Measurements from ENCODE around the gene RNF166. TPM values are rescaled to one million over a fixed set of nuclear protein-coding genes. Genes with fewer than 3 reads are reported as not detected.

RNF166 gene
- total RNA-seq, 1 experiment from 2014 or later: 19.8 TPM

DNA sequence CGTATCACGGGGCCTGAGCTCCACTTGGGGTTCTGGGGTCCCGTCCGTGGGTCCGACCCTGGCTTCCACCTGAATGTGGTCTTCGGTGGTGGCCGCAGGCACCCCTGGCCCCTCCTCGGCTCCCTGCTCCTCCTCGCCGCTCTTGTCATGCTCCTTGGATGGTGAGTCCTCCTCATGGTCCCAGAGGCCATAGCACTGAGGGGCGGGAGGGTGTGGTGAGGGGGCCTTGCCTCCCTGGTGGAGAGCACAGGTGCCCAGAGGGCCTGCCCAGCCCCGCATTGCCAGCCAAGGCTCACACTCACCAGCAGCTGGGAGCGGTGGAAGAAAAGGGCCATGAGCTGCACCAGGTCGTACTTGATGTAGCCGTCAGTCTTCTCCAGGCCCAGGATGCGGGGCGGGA lies 15.0 kb upstream of the RNF166 start:
- intact Hi-C loops (cut with micrococcal nuclease; ENCODE audit: unreplicated experiment): no loop called here
- Histone ChIP-seq H3K4me1 (ENCODE audit: control insufficient read depth, insufficient read depth, low read length) (no peaks in the 10 kb centered on the region), H3K4me3 (ENCODE audit: low read depth in 2 of 2, low read length in 2 of 2) (no peak overlapping the region), H3K36me3 (ENCODE audit: control insufficient read depth, insufficient read depth, low read length) (peaks cover 2% of the 10 kb centered on the region), H3K27me3 (ENCODE audit: control insufficient read depth, insufficient read depth, low read length) (no peaks in the 10 kb centered on the region), H3K27ac (ENCODE audit: low read length) (no peak overlapping the region), H3K9me3 (ENCODE audit: control insufficient read depth, insufficient read depth, low read depth, low read length) (no peaks in the 10 kb centered on the region)
- in situ Hi-C loops (cut with HindIII; ENCODE audit: low pct_unique_long_range_greater_than_20kb, low sequenced_read_pairs): no loop called here
- ATAC-seq: no peak
- ChIA-PET POLR2A (no interaction called here), CTCF (no interaction called here)
- TF ChIP-seq SIN3A (IDR thresholded peaks at IDR 0.05; ENCODE audit: borderline replicate concordance, insufficient read depth, low read depth, low read length) (no peak), TCF7L2 (IDR thresholded peaks at IDR 0.05; ENCODE audit: low read depth, low read length) (no peak), POLR2AphosphoS5 (IDR thresholded peaks at IDR 0.05; ENCODE audit: low read depth, low read length) (no peak)
- TF ChIP-seq, protein P1, sequence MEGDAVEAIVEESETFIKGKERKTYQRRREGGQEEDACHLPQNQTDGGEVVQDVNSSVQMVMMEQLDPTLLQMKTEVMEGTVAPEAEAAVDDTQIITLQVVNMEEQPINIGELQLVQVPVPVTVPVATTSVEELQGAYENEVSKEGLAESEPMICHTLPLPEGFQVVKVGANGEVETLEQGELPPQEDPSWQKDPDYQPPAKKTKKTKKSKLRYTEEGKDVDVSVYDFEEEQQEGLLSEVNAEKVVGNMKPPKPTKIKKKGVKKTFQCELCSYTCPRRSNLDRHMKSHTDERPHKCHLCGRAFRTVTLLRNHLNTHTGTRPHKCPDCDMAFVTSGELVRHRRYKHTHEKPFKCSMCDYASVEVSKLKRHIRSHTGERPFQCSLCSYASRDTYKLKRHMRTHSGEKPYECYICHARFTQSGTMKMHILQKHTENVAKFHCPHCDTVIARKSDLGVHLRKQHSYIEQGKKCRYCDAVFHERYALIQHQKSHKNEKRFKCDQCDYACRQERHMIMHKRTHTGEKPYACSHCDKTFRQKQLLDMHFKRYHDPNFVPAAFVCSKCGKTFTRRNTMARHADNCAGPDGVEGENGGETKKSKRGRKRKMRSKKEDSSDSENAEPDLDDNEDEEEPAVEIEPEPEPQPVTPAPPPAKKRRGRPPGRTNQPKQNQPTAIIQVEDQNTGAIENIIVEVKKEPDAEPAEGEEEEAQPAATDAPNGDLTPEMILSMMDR (IDR thresholded peaks at IDR 0.05): no peak
- TF ChIP-seq, protein P2, sequence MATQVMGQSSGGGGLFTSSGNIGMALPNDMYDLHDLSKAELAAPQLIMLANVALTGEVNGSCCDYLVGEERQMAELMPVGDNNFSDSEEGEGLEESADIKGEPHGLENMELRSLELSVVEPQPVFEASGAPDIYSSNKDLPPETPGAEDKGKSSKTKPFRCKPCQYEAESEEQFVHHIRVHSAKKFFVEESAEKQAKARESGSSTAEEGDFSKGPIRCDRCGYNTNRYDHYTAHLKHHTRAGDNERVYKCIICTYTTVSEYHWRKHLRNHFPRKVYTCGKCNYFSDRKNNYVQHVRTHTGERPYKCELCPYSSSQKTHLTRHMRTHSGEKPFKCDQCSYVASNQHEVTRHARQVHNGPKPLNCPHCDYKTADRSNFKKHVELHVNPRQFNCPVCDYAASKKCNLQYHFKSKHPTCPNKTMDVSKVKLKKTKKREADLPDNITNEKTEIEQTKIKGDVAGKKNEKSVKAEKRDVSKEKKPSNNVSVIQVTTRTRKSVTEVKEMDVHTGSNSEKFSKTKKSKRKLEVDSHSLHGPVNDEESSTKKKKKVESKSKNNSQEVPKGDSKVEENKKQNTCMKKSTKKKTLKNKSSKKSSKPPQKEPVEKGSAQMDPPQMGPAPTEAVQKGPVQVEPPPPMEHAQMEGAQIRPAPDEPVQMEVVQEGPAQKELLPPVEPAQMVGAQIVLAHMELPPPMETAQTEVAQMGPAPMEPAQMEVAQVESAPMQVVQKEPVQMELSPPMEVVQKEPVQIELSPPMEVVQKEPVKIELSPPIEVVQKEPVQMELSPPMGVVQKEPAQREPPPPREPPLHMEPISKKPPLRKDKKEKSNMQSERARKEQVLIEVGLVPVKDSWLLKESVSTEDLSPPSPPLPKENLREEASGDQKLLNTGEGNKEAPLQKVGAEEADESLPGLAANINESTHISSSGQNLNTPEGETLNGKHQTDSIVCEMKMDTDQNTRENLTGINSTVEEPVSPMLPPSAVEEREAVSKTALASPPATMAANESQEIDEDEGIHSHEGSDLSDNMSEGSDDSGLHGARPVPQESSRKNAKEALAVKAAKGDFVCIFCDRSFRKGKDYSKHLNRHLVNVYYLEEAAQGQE (IDR thresholded peaks at IDR 0.05; ENCODE audit: insufficient read depth in 1 of 2, low read depth in 2 of 2, low read length in 1 of 2): no peak
- BruUV-seq (replicated peaks): no TSS peak
- no peak for DNase-seq (ENCODE audit: low read depth, low spot score)

DNA sequence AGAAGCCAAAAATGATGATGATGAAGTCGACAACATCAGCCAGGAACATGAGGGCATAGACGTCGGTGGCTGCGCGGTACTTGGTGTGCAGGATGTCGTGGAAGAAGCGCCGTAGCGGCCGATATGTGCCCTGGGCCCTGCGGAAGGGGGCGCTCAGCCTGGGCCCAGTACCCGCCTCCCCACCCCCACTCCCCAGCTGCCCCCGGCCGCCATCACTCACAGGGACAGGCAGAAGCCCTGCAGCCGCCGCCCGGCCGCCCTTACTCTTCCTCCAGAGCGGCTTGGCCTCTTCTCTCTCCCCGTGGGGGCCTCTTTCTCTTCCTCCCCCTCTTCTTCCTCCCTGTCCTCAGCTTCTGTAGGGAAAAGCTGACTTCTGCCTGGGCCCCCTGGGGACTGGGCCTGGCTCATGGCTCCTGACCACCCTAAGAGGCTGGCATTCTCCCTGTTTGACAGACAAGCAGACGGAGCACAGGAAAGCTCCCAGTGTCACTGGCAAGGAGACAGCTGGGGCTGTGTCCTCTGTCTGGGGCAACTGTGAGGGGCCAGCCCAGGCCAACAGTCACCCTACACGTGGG lies 14.3 kb upstream of the RNF166 start:
- POLR2A ChIA-PET: no interaction called here
- no peak for DNase-seq (ENCODE audit: low read depth, low spot score)
- TF ChIP-seq, protein P1 (IDR thresholded peaks at IDR 0.05): no peak
- TF ChIP-seq TCF7L2 (IDR thresholded peaks at IDR 0.05; ENCODE audit: low read depth, low read length): no peak
- TF ChIP-seq, protein P2 (IDR thresholded peaks at IDR 0.05; ENCODE audit: insufficient read depth in 1 of 2, low read depth in 2 of 2, low read length in 1 of 2): no peak
- no TSS peak for BruUV-seq (replicated peaks)
- no peak for ATAC-seq
- Histone ChIP-seq H3K9me3 (ENCODE audit: control insufficient read depth, insufficient read depth, low read depth, low read length) (no peaks in the 10 kb centered on the region), H3K27ac (ENCODE audit: low read length) (no peak overlapping the region), H3K4me1 (ENCODE audit: control insufficient read depth, insufficient read depth, low read length) (no peaks in the 10 kb centered on the region), H3K27me3 (ENCODE audit: control insufficient read depth, insufficient read depth, low read length) (no peaks in the 10 kb centered on the region), H3K4me3 (ENCODE audit: low read depth in 2 of 2, low read length in 2 of 2) (no peak overlapping the region), H3K36me3 (ENCODE audit: control insufficient read depth, insufficient read depth, low read length) (peaks cover 2% of the 10 kb centered on the region)
- in situ Hi-C loops (cut with HindIII; ENCODE audit: low pct_unique_long_range_greater_than_20kb, low sequenced_read_pairs): no loop called here
- CTCF ChIA-PET: no interaction called here
- intact Hi-C loops (cut with micrococcal nuclease; ENCODE audit: unreplicated experiment): no loop called here
